Thoracic aorta (tissue), 2 donors: Measurements from ENCODE around the gene WDR76. TPM values are rescaled to one million over a fixed set of nuclear protein-coding genes. Genes with fewer than 3 reads are reported as not detected.
"Not testable (repeated sequence)": the region's sequence is repeated elsewhere in the genome, so short reads cannot be mapped to it uniquely, and the experiment has no call there.

Experiments used
- ATAC-seq: fragments of 150-250 bp; one replicate; pipeline ENCODE4 v1.8.0; 2017; ENCODE audit warnings: low read depth; ENCODE audit not compliant: insufficient number of reproducible peaks, low FRiP score
- DNase-seq: peaks from one replicate; pipeline ENCODE4 v3.0.0-alpha.2; 2020; ENCODE audit warnings: low spot score
- H3K27ac ChIP-seq, 2 donors: fragments of 200-600 bp; sonication (generic); 1 replicate in 1 of 2; 2 replicates in 1 of 2; pipeline ENCODE4 v1.5.1; 2016; ENCODE audit warnings: mild to moderate bottlenecking in 2 of 2, moderate library complexity in 2 of 2
- H3K27me3 ChIP-seq: fragments of 200-600 bp; sonication (generic); replicated peaks from 2 replicates; pipeline ENCODE4 v1.6.0; 2016; ENCODE audit warnings: mild to moderate bottlenecking; ENCODE audit not compliant: insufficient read depth
- H3K36me3 ChIP-seq: fragments of 200-600 bp; sonication (generic); one replicate; pipeline ENCODE4 v1.5.1; 2016
- H3K4me1 ChIP-seq, 2 donors: fragments of 200-600 bp; sonication (generic); 1 replicate in 1 of 2; 2 replicates in 1 of 2; pipeline versions ENCODE4 v1.5.1 to v1.6.0; 2016; ENCODE audit warnings: low read depth in 2 of 2, mild to moderate bottlenecking in 1 of 2; ENCODE audit not compliant: control insufficient read depth in 1 of 2
- H3K4me3 ChIP-seq: fragments of 200-600 bp; sonication (generic); 2 replicates; pipeline ENCODE4 v1.5.1; 2016; ENCODE audit warnings: mild to moderate bottlenecking
- H3K9me3 ChIP-seq: fragments of 200-600 bp; sonication (generic); 2 replicates; pipeline ENCODE4 v1.5.1; 2016
- total RNA-seq, 2 donors: library from RNA; depleted of rRNA; stranded (reverse); fragments of >200 nt; gene quantifications; one replicate each; pipeline versions ENCODE4 v1.1.0 to v1.2.3, GENCODE V29; 2016
- TF ChIP-seq, protein P1 (sequence below): fragments of 200-600 bp; sonication (generic); IDR thresholded peaks from one replicate; pipeline ENCODE4 v1.5.1; 2019; ENCODE audit warnings: antibody characterized with exemption

WDR76 gene
- total RNA-seq, 2 donors from 2014 or later: 3.8 to 6.6 TPM

DNA sequence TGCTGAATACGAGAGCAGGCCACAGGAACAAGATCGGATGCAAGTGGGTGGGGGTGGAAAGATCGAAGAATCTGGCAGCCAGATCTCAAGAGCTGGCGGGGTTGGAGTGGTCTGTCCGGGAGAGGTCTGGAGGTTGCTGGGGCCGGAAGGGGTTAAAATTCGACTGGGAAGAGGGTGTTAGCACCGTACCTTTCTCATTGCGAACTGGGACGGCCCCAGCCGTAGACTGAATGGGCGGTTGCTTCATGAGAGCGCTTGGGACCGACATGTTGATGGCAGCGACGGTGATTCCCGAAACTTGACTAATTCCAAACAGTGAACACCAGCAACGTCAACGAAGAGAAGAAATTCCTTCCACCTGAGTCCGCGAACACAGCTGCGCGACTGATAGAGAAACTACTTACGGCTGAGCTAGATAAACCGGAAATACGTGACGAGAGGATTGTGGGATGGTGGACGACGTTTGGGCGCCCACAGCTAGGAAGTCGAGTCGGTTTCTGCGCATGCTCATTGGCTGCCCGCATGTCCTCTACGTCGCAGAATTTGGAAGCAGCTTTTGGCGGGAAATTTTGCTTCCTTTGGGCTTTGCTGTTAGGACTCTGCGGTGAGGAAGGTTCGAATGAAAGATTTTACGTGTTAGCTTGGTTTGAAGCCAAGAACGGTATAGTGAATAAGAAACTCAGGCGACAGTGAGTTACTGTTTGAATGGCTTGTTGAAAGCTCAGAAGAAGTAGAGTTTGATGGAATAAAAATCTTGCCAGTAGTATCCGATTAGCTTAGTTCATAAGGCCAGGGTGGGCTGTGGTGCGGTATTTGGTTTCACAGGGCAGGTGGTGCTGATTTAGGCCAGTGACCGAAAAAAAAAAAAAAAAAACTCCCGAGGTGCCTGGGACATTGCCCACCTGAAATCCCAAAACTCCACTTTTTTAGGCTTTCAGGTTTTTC, 2.2 kb upstream of the WDR76 start, which contains the start of gene MFAP1:
MFAP1 (minus strand) TSS at position 389 of the 945 bp plus-strand sequence; CDS start at position 268, 121 bp downstream.
- peak within 1 kb of the TSS; percentile 88 for H3K4me3 ChIP-seq
- ATAC-seq (peak; percentile 79), DNase-seq (peak; percentile 90)
- peaks cover 30 to 46% of the 10 kb centered on the region in 2 donors for H3K4me1 ChIP-seq
- TF ChIP-seq, protein P1, sequence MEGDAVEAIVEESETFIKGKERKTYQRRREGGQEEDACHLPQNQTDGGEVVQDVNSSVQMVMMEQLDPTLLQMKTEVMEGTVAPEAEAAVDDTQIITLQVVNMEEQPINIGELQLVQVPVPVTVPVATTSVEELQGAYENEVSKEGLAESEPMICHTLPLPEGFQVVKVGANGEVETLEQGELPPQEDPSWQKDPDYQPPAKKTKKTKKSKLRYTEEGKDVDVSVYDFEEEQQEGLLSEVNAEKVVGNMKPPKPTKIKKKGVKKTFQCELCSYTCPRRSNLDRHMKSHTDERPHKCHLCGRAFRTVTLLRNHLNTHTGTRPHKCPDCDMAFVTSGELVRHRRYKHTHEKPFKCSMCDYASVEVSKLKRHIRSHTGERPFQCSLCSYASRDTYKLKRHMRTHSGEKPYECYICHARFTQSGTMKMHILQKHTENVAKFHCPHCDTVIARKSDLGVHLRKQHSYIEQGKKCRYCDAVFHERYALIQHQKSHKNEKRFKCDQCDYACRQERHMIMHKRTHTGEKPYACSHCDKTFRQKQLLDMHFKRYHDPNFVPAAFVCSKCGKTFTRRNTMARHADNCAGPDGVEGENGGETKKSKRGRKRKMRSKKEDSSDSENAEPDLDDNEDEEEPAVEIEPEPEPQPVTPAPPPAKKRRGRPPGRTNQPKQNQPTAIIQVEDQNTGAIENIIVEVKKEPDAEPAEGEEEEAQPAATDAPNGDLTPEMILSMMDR: no peak
- H3K27ac ChIP-seq: peak within 1 kb of the TSS; percentile 81 to 90
- no peaks in the 10 kb centered on the region for H3K27me3 ChIP-seq
- H3K9me3 ChIP-seq: no peaks in the 10 kb centered on the region
- peaks cover 6% of the 10 kb centered on the region for H3K36me3 ChIP-seq

DNA sequence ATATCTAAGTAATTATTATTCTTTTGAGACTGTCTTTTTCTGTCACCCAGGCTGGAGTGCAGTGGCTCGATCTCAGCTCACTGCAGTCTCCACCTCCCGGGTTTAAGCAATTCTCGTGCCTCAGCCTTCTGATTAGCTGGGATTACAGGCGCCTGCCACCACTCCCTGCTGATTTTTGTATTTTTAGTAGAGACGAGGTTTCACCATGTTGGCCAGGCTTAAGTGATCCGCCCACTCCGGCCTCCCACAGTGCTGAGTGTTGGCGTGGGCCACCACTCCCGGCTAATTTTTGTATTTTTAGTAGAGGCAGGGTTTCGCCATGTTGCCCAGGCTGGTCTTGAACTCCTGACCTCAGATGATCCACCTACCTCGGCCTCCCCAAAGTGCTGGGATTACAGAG, 1.5 kb upstream of the WDR76 start:
- not testable (repeated sequence) for H3K9me3 ChIP-seq, DNase-seq, ATAC-seq, H3K27me3 ChIP-seq, H3K36me3 ChIP-seq, H3K27ac ChIP-seq
- Histone ChIP-seq H3K4me3 (peak overlapping the region; percentile 88), H3K4me1 (peaks cover 30 to 46% of the 10 kb centered on the region in 2 donors)

DNA sequence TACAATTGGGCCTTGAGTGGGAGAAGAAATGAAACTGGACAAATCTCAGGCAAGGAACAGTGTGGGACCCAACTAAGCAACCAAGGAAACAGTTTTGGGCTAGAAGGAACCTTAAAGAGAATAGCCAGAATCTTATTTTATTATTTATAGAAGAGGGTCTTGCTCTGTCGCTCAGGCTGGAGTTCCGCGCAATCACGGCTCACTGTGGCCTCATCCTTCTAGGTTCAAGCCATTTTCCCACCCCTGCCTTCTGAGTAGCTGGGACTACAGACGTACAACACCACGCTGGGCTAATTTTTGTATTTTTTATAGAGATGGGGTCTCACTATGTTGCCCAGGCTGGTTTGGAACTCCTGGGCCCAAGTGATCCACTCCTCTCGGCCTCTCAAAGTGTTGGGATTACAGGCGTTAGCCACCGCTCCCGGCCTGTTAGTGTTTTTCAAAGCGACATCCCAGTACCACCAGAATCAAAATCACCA, 734 bp upstream of the WDR76 start:
- TF ChIP-seq, protein P1: no peak
- Histone ChIP-seq H3K4me1 (peaks cover 30 to 46% of the 10 kb centered on the region in 2 donors), H3K36me3 (no peaks in the 10 kb centered on the region), H3K27ac (peak overlapping the region; percentile 56 to 71), H3K27me3 (no peaks in the 10 kb centered on the region), H3K4me3 (peak overlapping the region; percentile 78), H3K9me3 (no peaks in the 10 kb centered on the region)
- DNase-seq (no peak), ATAC-seq (no peak)

DNA sequence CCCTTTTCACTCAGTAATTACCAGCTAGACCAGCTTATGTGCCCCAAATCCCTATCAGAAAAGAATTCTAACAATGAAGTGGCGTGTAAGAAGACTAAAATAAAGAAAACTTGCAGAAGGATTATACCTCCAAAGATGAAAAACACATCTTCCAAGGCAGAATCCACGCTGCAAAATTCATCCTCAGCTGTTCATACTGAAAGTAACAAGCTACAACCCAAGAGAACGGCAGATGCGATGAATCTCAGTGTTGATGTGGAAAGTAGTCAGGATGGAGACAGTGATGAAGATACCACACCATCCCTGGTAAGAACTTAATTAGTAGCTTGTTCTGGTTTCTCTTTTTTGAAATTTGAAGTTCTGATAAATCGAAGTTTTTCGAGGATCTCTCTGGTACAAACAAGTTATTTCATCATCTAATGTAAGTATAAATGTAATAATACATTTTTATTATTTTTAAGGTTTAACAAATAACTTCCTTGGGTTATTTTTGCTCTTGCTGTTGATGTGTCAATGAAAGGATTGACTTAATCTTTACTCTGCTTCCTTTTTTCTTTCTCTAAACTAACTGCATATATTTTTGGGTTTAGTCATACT, 1.4 kb downstream of the WDR76 start:
- no peaks in the 10 kb centered on the region for H3K36me3 ChIP-seq
- H3K27me3 ChIP-seq: no peaks in the 10 kb centered on the region
- peak overlapping the region in 1 of 2 donors; percentile 71 for H3K27ac ChIP-seq
- ATAC-seq (no peak), DNase-seq (no peak)
- H3K4me1 ChIP-seq: peaks cover 20 to 31% of the 10 kb centered on the region in 2 donors
- peak overlapping the region; percentile 78 for H3K4me3 ChIP-seq
- H3K9me3 ChIP-seq: no peaks in the 10 kb centered on the region
- TF ChIP-seq, protein P1: no peak

DNA sequence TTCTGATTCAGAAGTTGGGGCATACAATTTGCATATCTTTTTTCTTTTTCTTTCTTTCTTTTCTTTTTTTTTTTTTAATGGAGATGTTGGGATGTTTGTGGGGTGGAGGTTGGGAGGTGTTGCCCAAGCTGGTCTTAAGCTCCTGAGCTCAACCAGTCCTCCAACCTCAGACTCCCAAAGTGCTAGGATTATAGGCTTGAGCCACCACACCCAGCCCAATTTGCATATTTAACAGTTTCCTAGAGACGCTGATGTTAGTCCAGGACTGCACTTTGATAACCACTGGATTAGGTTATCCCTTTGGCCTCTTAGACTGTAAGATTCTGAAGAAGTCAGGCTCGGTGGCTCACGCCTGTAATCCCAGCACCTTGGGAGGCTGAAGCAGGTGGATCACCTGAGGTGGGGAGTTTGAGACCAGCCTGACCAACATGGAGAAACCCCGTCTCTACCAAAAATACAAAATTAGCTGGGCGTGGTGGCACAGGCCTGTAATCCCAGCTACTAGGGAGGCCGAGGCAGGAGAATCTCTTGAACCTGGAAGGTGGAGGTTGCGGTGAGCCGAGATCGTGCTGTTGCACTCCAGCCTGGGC, 3.2 kb downstream of the WDR76 start:
- H3K27ac ChIP-seq, ATAC-seq, H3K9me3 ChIP-seq, H3K36me3 ChIP-seq, H3K4me3 ChIP-seq, DNase-seq, H3K27me3 ChIP-seq: not testable (repeated sequence)
- peaks cover 10 to 20% of the 10 kb centered on the region in 2 donors for H3K4me1 ChIP-seq

DNA sequence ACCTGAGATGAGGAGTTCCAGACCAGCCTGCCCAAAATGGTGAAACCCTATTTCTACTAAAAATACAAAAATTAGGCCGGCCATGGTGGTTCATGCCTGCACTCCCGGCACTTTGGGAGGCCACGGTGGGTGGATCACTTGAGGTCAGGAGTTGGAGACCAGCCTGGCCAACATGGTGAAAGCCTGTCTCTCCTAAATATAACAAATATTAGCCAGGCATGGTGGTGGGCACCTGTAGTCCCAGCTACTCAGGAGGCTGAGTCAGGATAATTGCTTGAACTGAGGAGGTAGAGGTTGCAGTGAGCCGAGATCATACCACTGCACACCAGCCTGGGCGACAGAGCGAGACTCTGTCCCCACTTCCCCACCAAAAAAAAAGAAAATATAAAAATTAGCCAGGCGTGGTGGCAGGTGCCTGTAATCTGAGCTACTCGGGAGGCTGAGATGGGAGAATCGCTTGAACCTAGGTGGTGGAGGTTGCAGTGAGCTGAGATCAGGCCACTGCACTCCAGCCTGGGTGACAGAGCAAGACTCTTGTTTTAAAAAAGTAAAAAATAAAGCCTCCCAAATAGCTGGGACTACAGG, 4.0 kb downstream of the WDR76 start:
- ATAC-seq, H3K36me3 ChIP-seq, H3K27ac ChIP-seq: not testable (repeated sequence)

DNA sequence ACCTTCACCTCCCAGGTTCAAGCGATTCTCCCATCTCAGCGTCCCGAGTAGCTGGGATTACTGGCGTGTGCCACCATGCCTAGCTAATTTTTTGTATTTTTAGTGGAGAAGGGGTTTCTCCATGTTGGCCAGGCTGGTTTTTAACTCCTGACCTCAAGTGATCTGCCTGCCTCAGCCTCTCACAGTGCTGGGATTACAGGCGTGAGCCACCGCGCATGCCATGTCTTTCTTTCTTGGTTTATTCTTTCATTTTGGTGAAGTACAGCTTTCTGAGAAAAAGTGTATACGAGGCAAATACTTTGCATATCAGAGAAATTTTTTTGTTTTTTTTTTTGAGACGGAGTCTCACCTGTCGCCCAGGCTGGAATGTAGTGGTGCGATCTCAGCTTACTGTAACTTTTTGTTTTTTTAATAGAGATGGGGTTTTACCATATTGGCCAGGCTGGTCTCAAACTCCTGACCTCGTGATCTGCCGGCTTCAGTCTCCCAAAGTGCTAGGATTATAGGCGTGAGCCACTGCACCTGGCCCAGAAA, 4.8 kb downstream of the WDR76 start:
- H3K27ac ChIP-seq, H3K27me3 ChIP-seq, H3K9me3 ChIP-seq, DNase-seq, H3K36me3 ChIP-seq, H3K4me3 ChIP-seq, ATAC-seq: not testable (repeated sequence)
- H3K4me1 ChIP-seq: peaks cover 7 to 13% of the 10 kb centered on the region in 2 donors

More for the DNA sequence above, 4.0 kb downstream of the WDR76 start:
- H3K4me1 ChIP-seq: peaks cover 9 to 19% of the 10 kb centered on the region in 2 donors
- not testable (repeated sequence) for DNase-seq, H3K27me3 ChIP-seq, H3K4me3 ChIP-seq, H3K9me3 ChIP-seq

DNA sequence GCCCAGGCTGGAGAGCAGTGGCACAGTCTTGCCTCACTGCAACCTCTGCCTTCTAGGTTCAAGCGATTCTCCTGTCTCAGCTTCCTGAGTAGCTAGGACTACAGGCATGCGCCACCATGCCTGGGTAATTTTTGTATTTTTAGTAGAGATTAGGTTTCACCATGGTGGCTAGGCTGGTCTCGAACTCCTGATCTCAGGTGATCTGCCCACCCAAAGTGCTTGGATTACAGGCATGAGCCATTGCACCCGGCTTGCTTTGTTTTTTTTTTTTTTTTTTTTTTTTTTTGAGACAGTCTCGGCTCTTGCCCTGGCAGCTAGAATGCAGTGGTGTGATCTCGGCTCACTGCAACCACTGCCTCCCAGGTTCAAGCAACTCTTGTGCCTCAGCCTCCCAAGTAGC, 5.7 kb downstream of the WDR76 start:
- not testable (repeated sequence) for H3K9me3 ChIP-seq, H3K4me1 ChIP-seq, H3K27me3 ChIP-seq, DNase-seq, ATAC-seq, H3K4me3 ChIP-seq, H3K27ac ChIP-seq, H3K36me3 ChIP-seq
